Activated effector memory CD4-positive, alpha-beta T cell treated with anti-CD3 and anti-CD28 coated beads, Interleukin-2, amount 50 U/mL, for 16 hours (primary cell): ENCODE measurements around the gene S100A7A.
"Not testable (repeated sequence)": the region's sequence is repeated elsewhere in the genome, so short reads cannot be mapped to it uniquely, and the experiment has no call there.

Experiments used
- DNase-seq: peaks from one replicate; pipeline ENCODE4 v3.0.0-alpha.2; 2020

Gene S100A7A

GRCh38 chr1:153395776-153396175 lies 20.5 kb upstream of the S100A7A start:
- DNase-seq: no peak

GRCh38 chr1:153396461-153396860 lies 19.9 kb upstream of the S100A7A start:
- no peak for DNase-seq

GRCh38 chr1:153397051-153397923 lies 19.0 kb upstream of the S100A7A start:
- DNase-seq: no peak

DNA sequence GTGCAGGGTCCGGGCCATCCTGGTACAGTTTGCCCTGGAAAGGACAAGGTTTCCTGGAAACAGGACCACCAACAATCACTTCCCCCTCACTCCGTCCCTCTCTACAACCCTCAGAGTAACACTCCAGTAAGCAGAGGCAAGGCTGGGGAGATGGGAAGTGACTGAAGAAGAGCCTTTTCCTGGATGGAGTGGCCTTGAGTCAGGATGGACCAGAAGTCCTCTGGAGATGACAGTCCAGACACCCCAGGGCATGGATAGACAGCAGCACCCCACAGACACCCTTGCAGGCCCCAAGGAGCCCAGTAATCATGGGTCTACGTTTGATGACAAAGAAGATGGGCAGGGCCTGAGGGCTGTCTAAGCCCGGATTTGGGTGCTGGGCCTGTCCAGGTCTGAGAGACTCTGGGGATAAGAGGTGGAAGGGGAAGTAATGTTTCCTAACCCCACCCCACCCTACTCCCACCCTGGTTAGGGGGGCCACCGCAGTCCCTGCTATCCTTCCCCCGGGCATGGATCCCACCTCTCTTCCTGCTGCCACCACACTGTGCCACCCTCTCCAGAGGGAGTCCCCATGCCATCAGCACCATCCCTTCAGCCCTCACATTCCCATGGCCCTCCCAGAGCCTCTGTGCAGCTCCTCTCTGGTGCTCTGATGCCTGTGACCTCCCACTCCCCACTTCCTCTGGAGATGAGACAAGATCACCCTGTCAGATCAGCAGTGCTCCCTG lies 18.2 kb upstream of the S100A7A start:
- DNase-seq: no peak

- no peak for DNase-seq
These were observed 16.8 kb upstream of the S100A7A start for GRCh38 chr1:153399401-153400055.

DNA sequence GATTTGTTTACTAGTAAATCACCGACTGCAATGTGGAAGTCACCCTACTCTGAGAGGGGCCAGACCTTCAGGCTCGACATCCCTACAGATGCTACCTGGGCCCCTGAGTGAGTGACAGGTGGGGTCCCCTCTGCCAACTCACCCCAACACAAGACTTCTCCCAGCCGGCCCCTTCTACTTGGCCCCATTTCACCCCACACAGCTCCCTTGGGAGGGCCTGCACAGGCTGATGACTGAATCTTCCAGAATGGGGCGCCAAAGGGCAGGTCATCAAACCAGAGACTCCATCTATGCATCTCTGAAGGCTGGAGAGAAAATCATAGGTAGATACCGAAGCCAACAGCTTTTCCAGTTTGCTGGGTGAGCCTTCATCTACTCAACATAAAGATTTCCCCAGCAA lies 16.1 kb upstream of the S100A7A start:
- DNase-seq: no peak

GRCh38 chr1:153401461-153401860 lies 14.9 kb upstream of the S100A7A start:
- DNase-seq: no peak

GRCh38 chr1:153402226-153402625 lies 14.1 kb upstream of the S100A7A start:
- no peak for DNase-seq

DNA sequence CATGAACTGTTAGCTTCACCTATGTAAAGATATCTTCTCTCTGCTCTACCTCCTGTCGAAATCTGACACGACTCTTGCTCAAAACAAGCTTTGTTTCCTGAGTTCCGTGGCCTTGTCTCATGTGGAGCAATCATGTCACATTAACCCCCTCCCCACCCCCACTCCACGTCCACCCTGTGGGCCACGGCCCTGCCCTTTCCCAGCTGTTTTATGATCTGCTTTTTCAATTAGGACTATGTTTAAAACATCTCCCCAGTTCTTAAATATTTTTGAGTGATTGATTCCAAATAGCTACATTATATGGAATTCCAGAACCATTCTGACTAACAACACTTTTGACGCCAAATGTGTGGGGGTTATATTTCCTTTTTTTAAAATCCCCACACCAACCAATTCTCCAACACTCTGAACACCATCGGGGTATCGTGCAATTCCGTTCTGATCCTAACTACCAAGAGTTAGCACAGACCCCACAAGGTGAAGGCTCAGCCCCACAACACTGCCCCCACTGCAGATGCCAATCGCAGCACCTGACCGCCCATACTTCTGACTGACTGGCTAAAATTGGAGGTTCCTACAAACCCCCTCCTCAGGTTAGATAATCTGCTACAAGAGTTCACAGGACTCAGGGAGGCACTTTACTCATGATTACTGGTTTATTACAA lies 12.8 kb upstream of the S100A7A start:
- no peak for DNase-seq

- DNase-seq: no peak
These were observed 12.2 kb upstream of the S100A7A start for GRCh38 chr1:153404086-153404635.

DNA sequence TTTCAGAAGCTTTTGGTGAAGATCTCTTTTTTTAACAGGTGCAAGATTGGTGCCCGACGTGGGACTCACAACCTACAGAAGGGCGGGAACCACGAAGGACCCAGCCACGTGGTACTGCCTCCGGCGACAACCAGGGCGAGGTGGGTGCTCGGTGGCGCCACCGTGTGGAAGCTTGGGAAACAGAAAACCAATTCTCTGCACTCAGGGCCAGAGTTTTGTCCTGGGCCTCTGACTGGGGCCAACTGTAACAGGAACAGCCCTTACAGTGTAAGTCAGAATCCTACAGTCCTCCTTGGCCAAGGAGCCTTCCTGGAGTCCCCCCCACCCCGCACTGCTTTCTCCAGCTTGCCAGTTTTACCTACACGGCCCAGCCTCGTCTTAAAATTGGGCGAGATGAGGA lies 11.6 kb upstream of the S100A7A start:
- DNase-seq: peak; percentile 84

DNA sequence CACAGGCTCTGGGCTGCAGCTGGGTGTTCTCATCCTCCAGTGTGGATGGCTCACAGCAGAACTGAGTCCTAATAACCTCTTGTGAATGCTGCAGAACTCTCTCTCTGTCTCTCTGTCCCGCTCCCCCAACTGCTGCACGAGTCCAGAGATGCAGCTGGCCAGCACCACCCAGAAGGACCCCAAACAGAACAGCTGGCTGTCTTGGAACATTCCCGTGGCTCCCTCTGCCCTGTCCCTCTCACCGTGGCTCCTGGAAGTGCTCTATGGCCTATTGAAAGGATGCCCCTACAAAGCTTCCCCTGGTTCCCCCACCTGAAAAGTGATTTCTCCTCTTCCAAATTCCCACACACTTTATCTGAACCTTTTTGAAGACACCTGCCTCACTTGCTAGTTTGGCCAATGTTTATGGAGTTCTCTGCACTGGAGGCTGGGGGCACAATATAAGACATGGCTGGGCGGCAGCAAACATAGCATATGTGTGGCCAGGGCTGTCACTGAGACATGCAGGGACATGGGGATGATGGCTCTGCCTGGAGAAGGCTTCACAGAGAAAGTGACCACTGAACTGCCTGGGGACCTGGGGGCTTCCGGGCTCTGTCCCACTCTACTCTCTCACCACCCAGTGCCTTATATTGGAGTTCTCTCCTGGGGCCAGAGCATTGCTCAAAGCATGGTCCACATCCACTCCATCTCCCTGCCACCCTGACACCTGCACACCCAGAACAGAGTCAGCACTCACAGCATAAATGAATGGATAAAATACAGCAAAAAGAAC lies 10.3 kb upstream of the S100A7A start:
- DNase-seq: peak; percentile 36

DNA sequence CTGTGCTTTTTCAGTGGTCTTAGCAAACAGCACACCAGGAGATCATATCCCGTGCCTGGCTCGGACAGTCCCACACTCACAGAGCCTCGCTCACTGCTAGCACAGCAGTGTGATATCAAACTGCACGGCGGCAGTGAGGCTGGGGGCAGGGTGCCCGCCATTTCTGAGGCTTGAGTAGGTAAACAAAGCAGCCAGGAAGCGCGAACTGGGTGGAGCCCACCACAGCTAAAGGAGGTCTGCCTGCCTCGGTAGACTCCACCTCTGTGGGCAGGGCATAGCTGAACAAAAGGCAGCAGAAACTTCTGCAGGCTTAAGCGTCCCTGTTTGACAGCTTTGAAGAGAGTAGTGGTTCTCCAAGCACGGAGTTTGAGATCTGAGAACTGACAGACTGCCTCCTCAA lies 9.0 kb upstream of the S100A7A start:
- DNase-seq: not testable (repeated sequence)

DNA sequence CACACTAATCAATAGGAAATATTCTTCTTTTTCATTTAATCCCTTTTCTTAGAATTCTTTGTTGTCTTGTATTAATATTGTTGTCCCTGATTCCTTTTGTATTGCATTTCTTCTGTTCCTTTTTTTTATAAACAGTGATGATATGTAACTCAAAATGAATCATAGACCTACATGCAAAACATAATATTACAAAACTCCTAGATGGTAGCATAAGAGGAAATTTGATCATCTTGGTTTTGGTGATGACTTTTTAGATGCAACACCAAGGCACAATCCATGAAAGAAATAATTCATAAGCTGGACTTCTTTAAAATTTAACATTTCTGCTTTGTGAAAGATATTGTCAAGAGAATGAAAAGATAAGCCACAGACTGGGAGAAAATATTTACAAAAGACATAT lies 2.4 kb upstream of the S100A7A start:
- DNase-seq: not testable (repeated sequence)

GRCh38 chr1:153417136-153417888 lies 992 bp downstream of the S100A7A start:
- peak; percentile 38 for DNase-seq

DNA sequence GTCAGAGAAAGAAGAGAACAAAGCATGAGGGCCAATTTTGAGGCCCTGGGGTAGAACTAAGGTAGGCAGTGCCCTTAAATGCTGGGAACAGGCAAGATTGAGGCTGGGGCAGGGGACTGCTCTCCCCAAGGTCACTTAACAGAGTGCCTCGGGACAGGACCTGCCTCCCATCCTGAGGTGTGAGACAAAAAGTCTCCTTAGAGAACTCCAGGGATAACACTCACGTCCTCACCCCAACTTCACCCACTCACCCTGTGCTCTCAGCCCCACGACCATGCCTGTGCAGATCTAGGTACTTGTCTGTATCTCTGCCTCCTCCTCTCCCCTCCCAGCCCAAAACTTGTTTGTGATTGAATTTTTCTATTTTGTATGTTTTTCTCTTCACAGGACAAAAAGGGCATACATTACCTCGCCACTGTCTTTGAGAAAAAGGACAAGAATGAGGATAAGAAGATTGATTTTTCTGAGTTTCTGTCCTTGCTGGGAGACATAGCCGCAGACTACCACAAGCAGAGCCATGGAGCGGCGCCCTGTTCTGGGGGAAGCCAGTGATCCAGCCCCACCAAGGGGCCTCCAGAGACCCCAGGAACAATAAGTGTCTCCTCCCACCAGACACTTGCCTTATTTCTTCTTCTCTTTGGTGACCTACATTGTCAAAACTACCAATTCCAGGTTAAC lies 2.6 kb downstream of the S100A7A start:
- peak; percentile 28 for DNase-seq

- peak; percentile 12 for DNase-seq
These were observed 3.1 kb downstream of the S100A7A start for GRCh38 chr1:153419436-153419793.

- DNase-seq: no peak
These were observed 4.0 kb downstream of the S100A7A start for GRCh38 chr1:153420306-153420705.

DNA sequence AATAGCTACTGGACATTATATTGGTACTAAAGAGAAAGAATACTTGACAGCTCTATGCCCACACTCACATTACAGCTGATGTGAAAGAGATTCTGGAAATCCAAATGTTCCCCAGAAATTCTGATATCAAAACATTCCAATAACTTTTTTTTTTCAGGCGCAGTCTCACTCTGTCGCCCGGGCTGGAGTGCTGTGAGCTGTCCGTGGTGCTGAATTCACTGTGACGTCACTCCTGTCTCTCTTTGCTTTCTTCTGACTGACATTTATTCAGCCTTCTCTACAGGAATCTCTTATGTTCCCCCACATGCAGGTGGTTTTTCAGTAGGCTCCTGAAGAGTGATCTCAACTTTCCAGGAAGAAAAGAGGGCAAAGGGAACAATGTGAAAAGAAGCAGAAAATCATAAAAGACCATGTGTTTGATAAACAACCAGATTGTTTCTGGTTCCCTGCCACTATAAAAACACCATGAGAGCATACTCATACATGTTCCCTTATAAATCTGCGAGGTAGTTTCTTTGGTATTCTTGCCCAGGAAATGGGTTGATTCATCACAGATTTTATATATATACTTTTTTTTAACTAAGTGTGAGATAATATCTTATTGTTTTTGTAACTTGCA lies 6.2 kb downstream of the S100A7A start:
- peak; percentile 87 for DNase-seq

GRCh38 chr1:153426809-153427208 lies 10.5 kb downstream of the S100A7A start:
- DNase-seq: no peak
